Cardiac muscle cell (in vitro differentiated cells and primary cell): Measurements from ENCODE around the gene DLL4. TPM values are rescaled to one million over a fixed set of nuclear protein-coding genes. Genes with fewer than 3 reads are reported as not detected.

Experiments used
- DNase-seq, 2 donors: peaks; one replicate each; pipeline versions ENCODE4 v3.0.0 to v3.0.0-alpha.2; 2010 to 2017; ENCODE audit warnings: low read depth in 1 of 2, low spot score in 1 of 2
- H3K27ac ChIP-seq: fragments of 200-600 bp; sonication (generic); 2 replicates; pipeline ENCODE4 v1.5.1; 2016
- H3K27me3 ChIP-seq: fragments of 200-600 bp; sonication (generic); 2 replicates; pipeline ENCODE4 v1.6.0; 2016; ENCODE audit warnings: control low read depth
- H3K36me3 ChIP-seq: fragments of 200-600 bp; sonication (generic); 2 replicates; pipeline ENCODE4 v1.5.1; 2016; ENCODE audit warnings: control low read depth
- H3K4me1 ChIP-seq: fragments of 200-600 bp; sonication (generic); 2 replicates; pipeline ENCODE4 v1.8.1; 2017; ENCODE audit warnings: low read depth, mild to moderate bottlenecking, mixed run types
- H3K4me3 ChIP-seq: fragments of 200-600 bp; sonication (generic); 2 replicates; pipeline ENCODE4 v1.5.1; 2016; ENCODE audit warnings: mild to moderate bottlenecking
- H3K9me3 ChIP-seq: fragments of 200-600 bp; sonication (generic); 2 replicates; pipeline ENCODE4 v1.5.1; 2017; ENCODE audit warnings: low read depth, mild to moderate bottlenecking, control low read depth
- CTCF ChIP-seq: IDR thresholded peaks from 2 replicates; pipeline ENCODE4 v1.5.1; 2012; ENCODE audit warnings: low read depth, mild to moderate bottlenecking, low read length
- polyA plus RNA-seq: library from polyadenylated mRNA; unstranded; fragments of >200 nt; fragmentation: Nextera tagmentation; extraction: Ambion mirVana; gene quantifications from 2 replicates; pipeline ENCODE4 v1.2.1, GENCODE V29; 2016
- total RNA-seq: library from RNA; depleted of rRNA; stranded (reverse); fragments of >200 nt; gene quantifications from 2 replicates; pipeline ENCODE4 v1.2.3, GENCODE V29; 2016

The DLL4 gene
- total and polyA plus RNA-seq, 2 experiments from 2014 or later = 0.71 TPM; not detected in 1

DNA sequence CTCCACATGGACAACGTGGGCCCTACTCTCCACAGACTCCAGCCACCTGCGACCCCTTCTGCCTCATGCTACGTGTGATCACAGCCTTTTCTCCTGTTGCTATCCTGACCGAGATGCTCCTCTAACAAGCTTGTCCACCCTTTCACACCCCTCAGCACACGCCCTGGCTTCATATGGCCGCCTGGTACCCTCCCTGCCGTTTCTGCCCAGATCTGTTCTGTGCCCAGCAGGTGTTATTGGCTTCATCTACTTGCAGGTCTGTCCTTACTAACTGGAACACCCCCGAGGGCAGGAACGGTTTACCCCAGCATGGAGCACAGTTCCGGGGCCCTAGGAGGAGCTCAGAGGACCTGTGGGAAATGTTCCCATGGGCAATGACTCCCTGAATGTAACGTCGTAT is 34.1 kb downstream of the DLL4 start:
- Histone ChIP-seq H3K4me3 (no peak overlapping the region), H3K4me1 (no peaks in the 10 kb centered on the region), H3K27ac (no peak overlapping the region), H3K27me3 (no peaks in the 10 kb centered on the region), H3K36me3 (no peaks in the 10 kb centered on the region), H3K9me3 (no peaks in the 10 kb centered on the region)
- DNase-seq = no peak
- no peak for TF ChIP-seq CTCF

DNA sequence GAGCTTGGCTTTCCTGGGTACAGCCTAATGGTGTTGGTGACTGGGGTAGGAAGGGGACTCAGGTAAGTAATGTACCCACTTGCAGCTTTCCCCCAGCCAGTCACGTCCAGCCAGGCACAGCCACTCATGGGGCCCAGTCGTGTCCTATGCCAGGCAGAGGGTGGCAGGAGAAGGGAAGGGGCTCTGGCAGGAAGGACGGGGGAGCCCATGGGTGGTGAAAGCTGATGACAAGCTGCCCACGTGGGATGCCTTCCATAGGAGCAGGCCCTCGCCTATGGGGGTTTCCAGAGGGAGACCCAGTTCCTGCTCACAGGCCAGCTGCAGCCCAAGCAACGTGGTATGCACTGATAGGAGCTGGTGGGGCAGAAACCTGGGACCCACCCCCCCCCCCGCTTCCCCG is 34.9 kb downstream of the DLL4 start:
- no peak for TF ChIP-seq CTCF
- H3K27ac ChIP-seq = no peak overlapping the region
- no peak overlapping the region for H3K4me3 ChIP-seq
- no peaks in the 10 kb centered on the region for H3K9me3 ChIP-seq
- H3K36me3 ChIP-seq = no peaks in the 10 kb centered on the region
- no peaks in the 10 kb centered on the region for H3K27me3 ChIP-seq
- no peak for DNase-seq
- H3K4me1 ChIP-seq = no peaks in the 10 kb centered on the region

DNA sequence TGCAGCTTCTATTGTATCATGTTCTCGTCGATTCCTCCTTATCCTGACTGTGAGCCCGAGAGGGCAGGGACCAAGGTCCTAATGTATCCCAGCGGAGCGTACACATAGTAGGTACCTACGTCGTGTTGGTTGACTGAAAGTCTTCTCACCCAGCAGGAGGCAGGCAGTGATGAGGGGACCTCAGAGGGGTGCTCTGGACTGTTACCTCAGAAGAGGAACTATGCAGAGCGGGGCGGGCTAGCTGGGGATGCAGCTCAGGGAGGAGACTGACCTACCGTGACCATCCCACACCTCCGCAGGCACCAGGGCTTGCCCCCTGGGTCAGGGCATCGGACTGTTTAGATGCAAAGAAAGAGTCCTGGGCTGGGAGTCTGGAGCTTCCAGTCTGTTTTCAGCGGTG is 35.5 kb downstream of the DLL4 start:
- H3K27ac ChIP-seq = no peak overlapping the region
- no peak overlapping the region for H3K4me3 ChIP-seq
- no peaks in the 10 kb centered on the region for H3K9me3 ChIP-seq
- H3K36me3 ChIP-seq = no peaks in the 10 kb centered on the region
- no peak for DNase-seq
- no peaks in the 10 kb centered on the region for H3K4me1 ChIP-seq
- H3K27me3 ChIP-seq = no peaks in the 10 kb centered on the region
- no peak for TF ChIP-seq CTCF

GRCh38 chr15:40968290-40969085 is 39.3 kb downstream of the DLL4 start:
- no peak overlapping the region for H3K4me3 ChIP-seq
- no peaks in the 10 kb centered on the region for H3K4me1 ChIP-seq
- no peak for DNase-seq
- H3K36me3 ChIP-seq = no peaks in the 10 kb centered on the region
- TF ChIP-seq CTCF = no peak
- no peaks in the 10 kb centered on the region for H3K27me3 ChIP-seq
- H3K27ac ChIP-seq = no peak overlapping the region
- H3K9me3 ChIP-seq = no peaks in the 10 kb centered on the region

- TF ChIP-seq CTCF = no peak
- H3K4me1 ChIP-seq = no peaks in the 10 kb centered on the region
- no peak overlapping the region for H3K27ac ChIP-seq
- no peak overlapping the region for H3K4me3 ChIP-seq
- H3K9me3 ChIP-seq = no peaks in the 10 kb centered on the region
- H3K27me3 ChIP-seq = no peaks in the 10 kb centered on the region
- H3K36me3 ChIP-seq = no peaks in the 10 kb centered on the region
- no peak for DNase-seq
Observed at GRCh38 chr15:40969363-40969762, 40.2 kb downstream of the DLL4 start.

GRCh38 chr15:40974879-40975278 is 45.7 kb downstream of the DLL4 start:
- no peak overlapping the region for H3K27ac ChIP-seq
- no peaks in the 10 kb centered on the region for H3K9me3 ChIP-seq
- DNase-seq = peak in 1 of 2 donors; percentile 40
- no peak overlapping the region for H3K4me3 ChIP-seq
- no peaks in the 10 kb centered on the region for H3K27me3 ChIP-seq
- H3K4me1 ChIP-seq = no peaks in the 10 kb centered on the region
- TF ChIP-seq CTCF = peak; percentile 19
- peaks cover 23% of the 10 kb centered on the region for H3K36me3 ChIP-seq
